ENCODE results near the gene RASA3. TPM values are rescaled to one million over a fixed set of nuclear protein-coding genes. Genes with fewer than 3 reads are reported as not detected.

Gene RASA3
- total and polyA plus RNA-seq, 9 of the 15 experiments (the other 6 are each of a cell fraction or from before 2014, with no cell fraction given) = 0.72 to 25.3 (median 14.4) TPM

DNA sequence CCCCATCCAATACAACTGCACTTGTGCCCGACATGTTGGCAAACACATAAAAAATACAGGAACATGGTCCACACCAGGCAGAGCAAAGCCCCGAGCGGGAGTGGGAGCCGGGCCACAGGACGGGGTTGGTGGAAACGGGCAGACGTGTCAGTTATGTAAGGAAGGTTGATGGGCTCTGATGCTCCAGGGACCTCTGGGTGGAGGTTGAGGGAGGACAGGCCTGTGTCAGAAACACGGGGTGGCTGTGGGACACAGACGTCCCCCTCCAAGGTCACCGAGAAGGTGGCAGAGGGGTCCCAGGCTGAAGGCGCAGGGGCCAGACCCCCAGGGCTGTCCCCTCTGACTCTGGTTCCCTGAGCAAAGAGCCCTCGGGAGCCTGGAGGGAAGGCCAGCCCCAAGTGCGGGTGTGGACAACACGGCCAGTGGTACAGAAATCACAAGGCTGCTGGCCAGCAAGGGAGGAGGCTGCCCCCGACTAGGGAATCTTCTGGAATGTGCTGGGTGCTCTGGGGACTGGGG, 127.2 kb downstream of the RASA3 start (continued):
- TF ChIP-seq, protein P1, sequence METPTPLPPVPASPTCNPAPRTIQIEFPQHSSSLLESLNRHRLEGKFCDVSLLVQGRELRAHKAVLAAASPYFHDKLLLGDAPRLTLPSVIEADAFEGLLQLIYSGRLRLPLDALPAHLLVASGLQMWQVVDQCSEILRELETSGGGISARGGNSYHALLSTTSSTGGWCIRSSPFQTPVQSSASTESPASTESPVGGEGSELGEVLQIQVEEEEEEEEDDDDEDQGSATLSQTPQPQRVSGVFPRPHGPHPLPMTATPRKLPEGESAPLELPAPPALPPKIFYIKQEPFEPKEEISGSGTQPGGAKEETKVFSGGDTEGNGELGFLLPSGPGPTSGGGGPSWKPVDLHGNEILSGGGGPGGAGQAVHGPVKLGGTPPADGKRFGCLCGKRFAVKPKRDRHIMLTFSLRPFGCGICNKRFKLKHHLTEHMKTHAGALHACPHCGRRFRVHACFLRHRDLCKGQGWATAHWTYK (CRISPR knock-in tag; IDR thresholded peaks at IDR 0.05) = 0 out of 2 replicates have a peak, but pooled peaks have one; percentile 17
- TF ChIP-seq, protein P2, sequence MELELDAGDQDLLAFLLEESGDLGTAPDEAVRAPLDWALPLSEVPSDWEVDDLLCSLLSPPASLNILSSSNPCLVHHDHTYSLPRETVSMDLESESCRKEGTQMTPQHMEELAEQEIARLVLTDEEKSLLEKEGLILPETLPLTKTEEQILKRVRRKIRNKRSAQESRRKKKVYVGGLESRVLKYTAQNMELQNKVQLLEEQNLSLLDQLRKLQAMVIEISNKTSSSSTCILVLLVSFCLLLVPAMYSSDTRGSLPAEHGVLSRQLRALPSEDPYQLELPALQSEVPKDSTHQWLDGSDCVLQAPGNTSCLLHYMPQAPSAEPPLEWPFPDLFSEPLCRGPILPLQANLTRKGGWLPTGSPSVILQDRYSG (tag; conservative IDR thresholded peaks at IDR 0.05; ENCODE audit: low read depth) = 0 out of 2 replicates have a peak, but pooled peaks have one; percentile 13
- TF ChIP-seq FOXJ2 (tag; IDR thresholded peaks at IDR 0.05) (0 out of 2 replicates have a peak, but pooled peaks have one; percentile 11), RBFOX2 (IDR thresholded peaks at IDR 0.05; ENCODE audit: low read depth, low read length) (peak; percentile 71), NFYB (IDR thresholded peaks at IDR 0.05; ENCODE audit: extremely low read depth, insufficient read length) (no peak), ZNF175 (CRISPR knock-in tag; IDR thresholded peaks at IDR 0.05; ENCODE audit: low read depth) (0 out of 2 replicates have a peak, but pooled peaks have one; percentile 86), ATF1 (CRISPR knock-in tag; IDR thresholded peaks at IDR 0.05) (no peak), ATF1 (tag; IDR thresholded peaks at IDR 0.05) (0 out of 2 replicates have a peak, but pooled peaks have one; percentile 63), POU5F1 (IDR thresholded peaks at IDR 0.05; ENCODE audit: borderline replicate concordance, low read depth, low read length, partially characterized antibody) (no peak), ZFX (CRISPR knock-in tag; IDR thresholded peaks at IDR 0.05) (peak; percentile 38; the same call in 1 of the 2 replicates), ARNT (IDR thresholded peaks at IDR 0.05) (0 out of 4 replicates have a peak, but pooled peaks of 1 of the 2 experiments have one; percentile 9), POLR2G (IDR thresholded peaks at IDR 0.05; ENCODE audit: low read depth, low read length) (peak; percentile 47; the same call in 1 of the 2 replicates), SMAD4 (CRISPR knock-in tag; conservative IDR thresholded peaks at IDR 0.05) (peak; percentile 50; the same call in 1 of the 2 replicates), FOXK1 (CRISPR knock-in tag; IDR thresholded peaks at IDR 0.05; ENCODE audit: borderline replicate concordance) (no peak), CBX1 (IDR thresholded peaks at IDR 0.05; ENCODE audit: low read depth) (0 out of 2 replicates have a peak, but pooled peaks have one; percentile 5), ZNF384 (IDR thresholded peaks at IDR 0.05; ENCODE audit: low read depth, low read length) (no peak), CCNT2 (IDR thresholded peaks at IDR 0.05; ENCODE audit: borderline replicate concordance, extremely low read depth, insufficient read length, low read depth, low read length) (peak; percentile 35), NBN (IDR thresholded peaks at IDR 0.05; ENCODE audit: low read depth) (0 out of 2 replicates have a peak, but pooled peaks have one; percentile 10), MEF2D (tag; conservative IDR thresholded peaks at IDR 0.05; ENCODE audit: low read depth) (no peak)
- TF ChIP-seq, protein P3, sequence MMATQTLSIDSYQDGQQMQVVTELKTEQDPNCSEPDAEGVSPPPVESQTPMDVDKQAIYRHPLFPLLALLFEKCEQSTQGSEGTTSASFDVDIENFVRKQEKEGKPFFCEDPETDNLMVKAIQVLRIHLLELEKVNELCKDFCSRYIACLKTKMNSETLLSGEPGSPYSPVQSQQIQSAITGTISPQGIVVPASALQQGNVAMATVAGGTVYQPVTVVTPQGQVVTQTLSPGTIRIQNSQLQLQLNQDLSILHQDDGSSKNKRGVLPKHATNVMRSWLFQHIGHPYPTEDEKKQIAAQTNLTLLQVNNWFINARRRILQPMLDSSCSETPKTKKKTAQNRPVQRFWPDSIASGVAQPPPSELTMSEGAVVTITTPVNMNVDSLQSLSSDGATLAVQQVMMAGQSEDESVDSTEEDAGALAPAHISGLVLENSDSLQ (IDR thresholded peaks at IDR 0.05) = 0 out of 2 replicates have a peak, but pooled peaks have one; percentile 3
- TF ChIP-seq, protein P4, sequence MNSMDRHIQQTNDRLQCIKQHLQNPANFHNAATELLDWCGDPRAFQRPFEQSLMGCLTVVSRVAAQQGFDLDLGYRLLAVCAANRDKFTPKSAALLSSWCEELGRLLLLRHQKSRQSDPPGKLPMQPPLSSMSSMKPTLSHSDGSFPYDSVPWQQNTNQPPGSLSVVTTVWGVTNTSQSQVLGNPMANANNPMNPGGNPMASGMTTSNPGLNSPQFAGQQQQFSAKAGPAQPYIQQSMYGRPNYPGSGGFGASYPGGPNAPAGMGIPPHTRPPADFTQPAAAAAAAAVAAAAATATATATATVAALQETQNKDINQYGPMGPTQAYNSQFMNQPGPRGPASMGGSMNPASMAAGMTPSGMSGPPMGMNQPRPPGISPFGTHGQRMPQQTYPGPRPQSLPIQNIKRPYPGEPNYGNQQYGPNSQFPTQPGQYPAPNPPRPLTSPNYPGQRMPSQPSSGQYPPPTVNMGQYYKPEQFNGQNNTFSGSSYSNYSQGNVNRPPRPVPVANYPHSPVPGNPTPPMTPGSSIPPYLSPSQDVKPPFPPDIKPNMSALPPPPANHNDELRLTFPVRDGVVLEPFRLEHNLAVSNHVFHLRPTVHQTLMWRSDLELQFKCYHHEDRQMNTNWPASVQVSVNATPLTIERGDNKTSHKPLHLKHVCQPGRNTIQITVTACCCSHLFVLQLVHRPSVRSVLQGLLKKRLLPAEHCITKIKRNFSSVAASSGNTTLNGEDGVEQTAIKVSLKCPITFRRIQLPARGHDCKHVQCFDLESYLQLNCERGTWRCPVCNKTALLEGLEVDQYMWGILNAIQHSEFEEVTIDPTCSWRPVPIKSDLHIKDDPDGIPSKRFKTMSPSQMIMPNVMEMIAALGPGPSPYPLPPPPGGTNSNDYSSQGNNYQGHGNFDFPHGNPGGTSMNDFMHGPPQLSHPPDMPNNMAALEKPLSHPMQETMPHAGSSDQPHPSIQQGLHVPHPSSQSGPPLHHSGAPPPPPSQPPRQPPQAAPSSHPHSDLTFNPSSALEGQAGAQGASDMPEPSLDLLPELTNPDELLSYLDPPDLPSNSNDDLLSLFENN (IDR thresholded peaks at IDR 0.05; ENCODE audit: low read depth in 2 of 2, low read length in 2 of 2) = no peak

Data from K562 (cell line).